ENCODE measurements around the gene PDE7B. TPM values are rescaled to one million over a fixed set of nuclear protein-coding genes. Genes with fewer than 3 reads are reported as not detected.

The PDE7B gene
- total and polyA plus RNA-seq, 2 of the 4 experiments (the other 2 are of a cell fraction) = 7.8 to 12.4 TPM

DNA sequence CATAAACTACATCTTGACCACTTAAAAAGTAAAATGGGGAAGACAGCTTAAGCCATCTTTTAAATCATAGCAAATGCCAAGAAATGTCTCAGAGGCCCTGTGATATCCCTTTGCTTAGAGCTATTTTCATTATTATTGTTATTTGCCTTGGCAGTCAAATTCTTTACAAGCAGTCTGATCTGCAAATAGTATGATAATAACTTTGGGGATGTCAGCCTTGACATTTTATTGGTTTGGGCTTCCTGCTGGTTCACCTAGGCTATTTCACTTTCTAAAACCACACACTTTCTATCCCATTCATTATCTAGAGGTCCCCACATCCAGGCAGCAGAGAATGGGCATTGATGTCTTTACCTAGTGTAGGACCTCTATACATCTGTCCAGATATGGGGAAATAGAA lies 125.1 kb downstream of the PDE7B start:
- Histone ChIP-seq H3K56ac (ENCODE audit: extremely low read depth, insufficient read depth, low read length) (no peak overlapping the region), H3K23ac (ENCODE audit: low read depth, low read length) (no peak overlapping the region), H2AK5ac (ENCODE audit: low read depth, low read length) (no peak overlapping the region), H3K4me3 (ENCODE audit: insufficient read depth, low read depth, low read length) (no peak overlapping the region), H3K4ac (ENCODE audit: low read depth, low read length) (no peak overlapping the region), H3K14ac (replicated peaks; ENCODE audit: low read depth, low read length) (no peak overlapping the region), H3K27me3 (ENCODE audit: control insufficient read depth, insufficient read depth, low read length) (no peaks in the 10 kb centered on the region), H3K9me1 (ENCODE audit: insufficient read depth, low read length) (no peaks in the 10 kb centered on the region), H4K8ac (ENCODE audit: low read depth in 2 of 2, low read length in 2 of 2) (no peak overlapping the region), H3K79me1 (ENCODE audit: low read depth in 1 of 2, low read length in 2 of 2) (peaks cover 2 to 17% of the 10 kb centered on the region in 2 experiments; a peak in 3 of 4 replicates), H4K20me1 (ENCODE audit: insufficient read depth, low read length) (no peaks in the 10 kb centered on the region), H2BK20ac (ENCODE audit: low read depth, low read length) (no peak overlapping the region), H3K18ac (ENCODE audit: low read depth, low read length) (no peak overlapping the region), H3K4me1 (ENCODE audit: control insufficient read depth, insufficient read depth, low read length) (peaks cover 2% of the 10 kb centered on the region; the same call in 1 of the 2 replicates), H2BK15ac (ENCODE audit: low read depth, low read length) (no peak overlapping the region), H3K36me3 (ENCODE audit: control insufficient read depth, insufficient read depth, low read length) (peaks cover 5% of the 10 kb centered on the region; the same call in 1 of the 2 replicates), H2BK5ac (ENCODE audit: low read depth, low read length, poor library complexity, severe bottlenecking) (no peak overlapping the region), H3K4me2 (ENCODE audit: low read depth, low read length) (no peak overlapping the region), H2BK120ac (ENCODE audit: low read depth, low read length) (no peak overlapping the region), H4K5ac (ENCODE audit: low read depth, low read length) (no peak overlapping the region), H2AK9ac (replicated peaks; ENCODE audit: low read depth, low read length, poor library complexity) (no peak overlapping the region), H3K9ac (ENCODE audit: low read depth, low read length) (no peak overlapping the region), H3K27ac (ENCODE audit: insufficient read depth, low read length) (no peak overlapping the region), H2AFZ (replicated peaks; ENCODE audit: low read length, poor library complexity) (no peak overlapping the region), H4K91ac (ENCODE audit: insufficient read depth, low read depth, low read length) (no peak overlapping the region), H3K9me3 (ENCODE audit: control insufficient read depth, insufficient read depth, low read length) (no peaks in the 10 kb centered on the region)
- DNase-seq (no peak), ATAC-seq (ENCODE audit: low read depth) (no peak)
- TF ChIP-seq NFE2L2 (IDR thresholded peaks at IDR 0.05; ENCODE audit: low read depth, low read length) = no peak
- TF ChIP-seq MAZ (IDR thresholded peaks at IDR 0.05; ENCODE audit: borderline replicate concordance, low read depth, low read length) = no peak
- no peak for TF ChIP-seq FOS (IDR thresholded peaks at IDR 0.05; ENCODE audit: low read depth, low read length)
- no peak for TF ChIP-seq MAFK (IDR thresholded peaks at IDR 0.05; ENCODE audit: low read depth, low read length)
- no peak for TF ChIP-seq CEBPB (IDR thresholded peaks at IDR 0.05; ENCODE audit: low read depth, low read length)
- TF ChIP-seq, protein P1, sequence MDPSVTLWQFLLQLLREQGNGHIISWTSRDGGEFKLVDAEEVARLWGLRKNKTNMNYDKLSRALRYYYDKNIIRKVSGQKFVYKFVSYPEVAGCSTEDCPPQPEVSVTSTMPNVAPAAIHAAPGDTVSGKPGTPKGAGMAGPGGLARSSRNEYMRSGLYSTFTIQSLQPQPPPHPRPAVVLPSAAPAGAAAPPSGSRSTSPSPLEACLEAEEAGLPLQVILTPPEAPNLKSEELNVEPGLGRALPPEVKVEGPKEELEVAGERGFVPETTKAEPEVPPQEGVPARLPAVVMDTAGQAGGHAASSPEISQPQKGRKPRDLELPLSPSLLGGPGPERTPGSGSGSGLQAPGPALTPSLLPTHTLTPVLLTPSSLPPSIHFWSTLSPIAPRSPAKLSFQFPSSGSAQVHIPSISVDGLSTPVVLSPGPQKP (IDR thresholded peaks at IDR 0.05; ENCODE audit: borderline replicate concordance, low read depth, low read length) = no peak
- TF ChIP-seq CHD1 (IDR thresholded peaks at IDR 0.05; ENCODE audit: low read depth, low read length) = no peak
- TF ChIP-seq RAD21 (IDR thresholded peaks at IDR 0.05; ENCODE audit: low read length) = no peak
- dilution Hi-C loops (cut with HindIII; ENCODE audit: low sequenced_read_pairs, unreplicated experiment) = no loop called here
- in situ Hi-C loops (cut with MboI; ENCODE audit: low sequenced_read_pairs) = no loop called here
- no TSS peak for BruUV-seq (replicated peaks)
- ChIA-PET CTCF (no interaction called here), POLR2A (ENCODE audit: unreplicated experiment) (interaction anchor here (0.5 kb wide), 1 partner anchor 890 kb away, joined by 6 read pairs; no protein-coding TSS in a partner anchor)
- intact Hi-C loops (cut with micrococcal nuclease) = no loop called here
